ENCODE results near the gene SLC16A14.

DNA sequence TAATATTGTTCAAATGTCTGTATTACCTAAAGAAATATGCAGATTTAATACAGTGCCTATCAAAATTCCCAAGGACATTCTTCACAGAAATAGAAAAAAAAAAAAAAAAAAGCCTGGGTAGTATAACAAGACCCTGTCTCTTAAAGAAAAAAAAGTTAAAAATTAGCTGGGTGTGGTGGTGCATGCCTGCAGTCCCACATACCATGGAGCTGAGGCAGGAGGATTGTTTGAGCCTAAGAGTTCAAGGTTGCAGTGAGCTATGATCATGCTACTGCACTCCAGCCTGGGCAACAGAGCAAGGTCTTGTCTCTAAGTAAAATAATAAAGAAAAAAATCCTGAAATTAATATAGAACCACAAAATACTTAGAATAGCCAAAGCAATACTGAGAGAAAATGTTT lies 51.9 kb downstream of the SLC16A14 start:
- TF ChIP-seq POLR2A (IDR thresholded peaks at IDR 0.05) (no peak), POLR2AphosphoS5 (IDR thresholded peaks at IDR 0.05) (no peak), EP300 (IDR thresholded peaks at IDR 0.05) (no peak)
- TF ChIP-seq, protein P1, sequence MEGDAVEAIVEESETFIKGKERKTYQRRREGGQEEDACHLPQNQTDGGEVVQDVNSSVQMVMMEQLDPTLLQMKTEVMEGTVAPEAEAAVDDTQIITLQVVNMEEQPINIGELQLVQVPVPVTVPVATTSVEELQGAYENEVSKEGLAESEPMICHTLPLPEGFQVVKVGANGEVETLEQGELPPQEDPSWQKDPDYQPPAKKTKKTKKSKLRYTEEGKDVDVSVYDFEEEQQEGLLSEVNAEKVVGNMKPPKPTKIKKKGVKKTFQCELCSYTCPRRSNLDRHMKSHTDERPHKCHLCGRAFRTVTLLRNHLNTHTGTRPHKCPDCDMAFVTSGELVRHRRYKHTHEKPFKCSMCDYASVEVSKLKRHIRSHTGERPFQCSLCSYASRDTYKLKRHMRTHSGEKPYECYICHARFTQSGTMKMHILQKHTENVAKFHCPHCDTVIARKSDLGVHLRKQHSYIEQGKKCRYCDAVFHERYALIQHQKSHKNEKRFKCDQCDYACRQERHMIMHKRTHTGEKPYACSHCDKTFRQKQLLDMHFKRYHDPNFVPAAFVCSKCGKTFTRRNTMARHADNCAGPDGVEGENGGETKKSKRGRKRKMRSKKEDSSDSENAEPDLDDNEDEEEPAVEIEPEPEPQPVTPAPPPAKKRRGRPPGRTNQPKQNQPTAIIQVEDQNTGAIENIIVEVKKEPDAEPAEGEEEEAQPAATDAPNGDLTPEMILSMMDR (IDR thresholded peaks at IDR 0.05): no peak
